Measurements from ENCODE around the gene GRIPAP1. TPM values are rescaled to one million over a fixed set of nuclear protein-coding genes. Genes with fewer than 3 reads are reported as not detected.

GRIPAP1 gene
- total RNA-seq, 1 donor, result 15.6 TPM

GRCh38 chrX:49019599-49020249, 17.7 kb upstream of the GRIPAP1 start:
- Histone ChIP-seq H3K27ac (ENCODE audit: low read depth, low read length) (no peak overlapping the region), H3K4me3 (ENCODE audit: insufficient read depth, low read length) (no peak overlapping the region), H3K79me2 (ENCODE audit: insufficient read depth, low read length) (no peaks in the 10 kb centered on the region), H3K4me2 (ENCODE audit: insufficient read depth, low read length) (no peak overlapping the region), H3K36me3 (ENCODE audit: insufficient read depth, low read length) (peaks cover 5% of the 10 kb centered on the region), H3K4me1 (ENCODE audit: insufficient read depth, low read length) (no peaks in the 10 kb centered on the region), H3K9me3 (ENCODE audit: low read depth, low read length) (no peaks in the 10 kb centered on the region), H4K20me1 (ENCODE audit: insufficient read depth, low read length) (no peaks in the 10 kb centered on the region), H2AFZ (ENCODE audit: low read length) (no peak overlapping the region), H3K27me3 (ENCODE audit: insufficient read depth, low read length) (no peaks in the 10 kb centered on the region)
- TF ChIP-seq CTCF (IDR thresholded peaks at IDR 0.05; ENCODE audit: extremely low read depth, low read depth, low read length), result no peak
- DNase-seq (ENCODE audit: insufficient read length, low spot score, missing footprints), result no peak

- Histone ChIP-seq H3K9me3 (ENCODE audit: low read depth, low read length) (no peaks in the 10 kb centered on the region), H2AFZ (ENCODE audit: low read length) (no peak overlapping the region), H3K27me3 (ENCODE audit: insufficient read depth, low read length) (no peaks in the 10 kb centered on the region), H3K79me2 (ENCODE audit: insufficient read depth, low read length) (no peaks in the 10 kb centered on the region), H3K4me2 (ENCODE audit: insufficient read depth, low read length) (no peak overlapping the region), H3K36me3 (ENCODE audit: insufficient read depth, low read length) (no peaks in the 10 kb centered on the region), H3K4me3 (ENCODE audit: insufficient read depth, low read length) (no peak overlapping the region), H3K27ac (ENCODE audit: low read depth, low read length) (no peak overlapping the region), H4K20me1 (ENCODE audit: insufficient read depth, low read length) (no peaks in the 10 kb centered on the region), H3K4me1 (ENCODE audit: insufficient read depth, low read length) (no peaks in the 10 kb centered on the region)
- peak; percentile 39 for DNase-seq (ENCODE audit: insufficient read length, low spot score, missing footprints)
- no peak for TF ChIP-seq CTCF (IDR thresholded peaks at IDR 0.05; ENCODE audit: extremely low read depth, low read depth, low read length)
Measured at GRCh38 chrX:49019050-49019449, 17.0 kb upstream of the GRIPAP1 start.

GRCh38 chrX:49003696-49004095, 1.6 kb upstream of the GRIPAP1 start:
- peaks cover 7% of the 10 kb centered on the region for H4K20me1 ChIP-seq (ENCODE audit: insufficient read depth, low read length)
- H3K9me3 ChIP-seq (ENCODE audit: low read depth, low read length), result no peaks in the 10 kb centered on the region
- no peak for TF ChIP-seq CTCF (IDR thresholded peaks at IDR 0.05; ENCODE audit: extremely low read depth, low read depth, low read length)
- H3K36me3 ChIP-seq (ENCODE audit: insufficient read depth, low read length), result peaks cover 4% of the 10 kb centered on the region
- H3K4me1 ChIP-seq (ENCODE audit: insufficient read depth, low read length), result no peaks in the 10 kb centered on the region
- no peak overlapping the region for H3K27ac ChIP-seq (ENCODE audit: low read depth, low read length)
- no peak overlapping the region for H2AFZ ChIP-seq (ENCODE audit: low read length)
- no peak overlapping the region for H3K4me2 ChIP-seq (ENCODE audit: insufficient read depth, low read length)
- no peak overlapping the region for H3K4me3 ChIP-seq (ENCODE audit: insufficient read depth, low read length)
- no peak for DNase-seq (ENCODE audit: insufficient read length, low spot score, missing footprints)
- peaks cover 12% of the 10 kb centered on the region for H3K79me2 ChIP-seq (ENCODE audit: insufficient read depth, low read length)
- H3K27me3 ChIP-seq (ENCODE audit: insufficient read depth, low read length), result no peaks in the 10 kb centered on the region

- H3K27ac ChIP-seq (ENCODE audit: low read depth, low read length), result peak overlapping the region; percentile 98
- H3K9me3 ChIP-seq (ENCODE audit: low read depth, low read length), result no peaks in the 10 kb centered on the region
- peak overlapping the region; percentile 89 for H3K4me2 ChIP-seq (ENCODE audit: insufficient read depth, low read length)
- H3K27me3 ChIP-seq (ENCODE audit: insufficient read depth, low read length), result no peaks in the 10 kb centered on the region
- H3K4me1 ChIP-seq (ENCODE audit: insufficient read depth, low read length), result no peaks in the 10 kb centered on the region
- peak overlapping the region; percentile 92 for H2AFZ ChIP-seq (ENCODE audit: low read length)
- H4K20me1 ChIP-seq (ENCODE audit: insufficient read depth, low read length), result peaks cover 7% of the 10 kb centered on the region
- DNase-seq (ENCODE audit: insufficient read length, low spot score, missing footprints), result peak; percentile 87
- H3K36me3 ChIP-seq (ENCODE audit: insufficient read depth, low read length), result peaks cover 9% of the 10 kb centered on the region
- no peak for TF ChIP-seq CTCF (IDR thresholded peaks at IDR 0.05; ENCODE audit: extremely low read depth, low read depth, low read length)
- H3K79me2 ChIP-seq (ENCODE audit: insufficient read depth, low read length), result peaks cover 12% of the 10 kb centered on the region
- H3K4me3 ChIP-seq (ENCODE audit: insufficient read depth, low read length), result peak overlapping the region; percentile 86
Measured at GRCh38 chrX:49001521-49002090, 458 bp downstream of the GRIPAP1 start.

Data from osteoblast (primary cell).